Measurements from ENCODE around the gene GPHN.
A peak's percentile ranks its signal among the peaks of the same experiment; 100 is the strongest.
"Not testable (repeated sequence)": the region's sequence is repeated elsewhere in the genome, so short reads cannot be mapped to it uniquely, and the experiment has no call there.

GPHN gene

DNA sequence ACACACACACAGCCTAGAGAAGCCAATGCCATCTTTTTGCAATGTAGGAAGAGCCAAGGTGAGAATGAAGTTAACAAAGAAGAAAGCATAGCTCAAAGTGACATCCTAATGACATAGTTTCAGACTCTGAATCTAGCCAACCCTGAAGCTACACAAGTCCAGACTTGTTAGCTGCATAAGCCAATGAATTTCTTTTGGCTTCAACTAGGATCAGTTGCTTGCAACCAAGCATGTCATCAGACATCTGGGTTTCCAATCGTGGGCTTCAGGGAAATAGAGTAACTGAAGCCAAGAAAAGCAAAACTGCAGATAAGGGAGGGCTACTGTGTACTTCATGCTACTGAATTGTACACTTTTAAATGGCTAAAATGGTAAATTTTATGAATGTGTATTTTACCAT is 4.4 kb upstream of the GPHN start:
- DNase-seq, result no peak

DNA sequence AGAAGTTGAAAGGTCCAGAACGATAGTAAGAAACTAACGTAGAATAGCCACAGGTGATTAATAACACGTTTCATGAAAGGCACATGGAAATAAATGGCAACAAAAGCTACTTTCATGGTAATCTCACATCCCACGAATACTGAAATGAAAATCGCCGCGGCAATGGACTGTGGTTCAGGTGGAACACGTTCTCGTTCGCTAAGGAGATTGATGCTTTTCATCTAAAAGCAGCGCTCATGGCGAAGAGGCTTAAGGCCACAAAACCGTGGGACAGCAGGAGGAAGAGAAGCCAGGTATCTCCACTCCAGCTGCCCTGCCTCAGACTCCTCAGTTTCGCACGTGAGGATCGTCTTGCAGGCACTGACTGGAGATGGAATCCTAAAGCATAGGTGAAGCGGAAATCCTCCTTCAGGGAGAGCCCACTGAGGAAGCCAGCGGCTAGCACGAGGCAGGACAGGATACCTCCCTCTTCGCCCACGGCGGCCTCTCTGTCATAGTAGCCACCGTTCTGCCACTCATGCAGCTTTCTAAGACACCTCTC is 696 bp upstream of the GPHN start:
- DNase-seq, result no peak

DNA sequence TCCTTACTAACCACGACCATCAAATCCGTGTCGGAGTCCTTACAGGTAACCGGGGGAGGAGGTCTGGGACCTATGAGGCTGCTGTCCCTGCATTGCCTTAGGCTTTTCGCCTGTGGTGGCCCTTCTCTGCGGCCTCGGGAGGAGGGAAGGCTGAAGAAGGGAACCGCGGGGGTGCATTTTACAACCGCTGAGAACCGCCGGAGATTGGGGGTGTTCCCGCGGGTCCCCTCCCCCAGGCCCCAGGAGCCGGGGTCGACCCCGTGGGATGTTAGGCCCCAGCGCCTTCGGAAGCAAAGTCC is 549 bp downstream of the GPHN start:
- no peak for DNase-seq

DNA sequence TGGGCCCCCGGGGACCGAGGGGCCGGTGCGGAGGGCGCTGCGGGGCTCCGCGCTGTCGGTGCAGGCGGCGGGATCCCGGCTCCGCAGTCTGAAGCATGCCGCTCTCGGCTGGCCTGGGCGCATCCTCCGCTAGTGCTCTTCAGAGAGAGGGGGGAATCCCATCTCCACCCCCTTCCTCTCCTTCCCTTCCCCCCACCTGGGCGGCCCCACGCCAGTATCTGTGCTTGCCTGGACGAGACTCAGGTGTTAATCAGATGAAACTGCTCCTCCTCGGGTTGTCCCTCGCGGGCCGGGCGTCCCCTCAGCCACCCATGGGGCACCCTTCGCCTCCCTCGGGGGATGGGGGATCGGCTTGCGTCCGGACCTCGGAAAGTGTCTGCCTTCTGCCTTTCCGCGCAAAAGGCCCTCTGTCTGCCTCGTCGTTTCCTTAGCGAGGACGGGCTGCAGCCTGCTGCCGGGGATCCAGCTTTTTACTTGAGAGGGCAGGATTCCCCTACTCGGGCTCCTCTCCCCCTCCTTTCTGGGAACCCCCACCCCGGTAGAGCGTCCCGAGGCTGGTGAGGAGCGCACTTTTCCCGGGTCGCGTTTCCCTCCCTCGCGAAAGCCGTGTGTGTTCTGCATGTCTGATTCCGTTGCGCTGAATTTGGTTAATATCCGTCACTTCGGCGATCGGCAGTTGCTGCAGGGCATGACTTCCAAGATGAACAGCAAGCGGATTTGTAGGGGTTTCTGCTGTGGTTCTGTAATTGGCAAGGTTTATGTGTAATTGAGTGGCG is 1.1 kb downstream of the GPHN start:
- peak; percentile 77 for DNase-seq

DNA sequence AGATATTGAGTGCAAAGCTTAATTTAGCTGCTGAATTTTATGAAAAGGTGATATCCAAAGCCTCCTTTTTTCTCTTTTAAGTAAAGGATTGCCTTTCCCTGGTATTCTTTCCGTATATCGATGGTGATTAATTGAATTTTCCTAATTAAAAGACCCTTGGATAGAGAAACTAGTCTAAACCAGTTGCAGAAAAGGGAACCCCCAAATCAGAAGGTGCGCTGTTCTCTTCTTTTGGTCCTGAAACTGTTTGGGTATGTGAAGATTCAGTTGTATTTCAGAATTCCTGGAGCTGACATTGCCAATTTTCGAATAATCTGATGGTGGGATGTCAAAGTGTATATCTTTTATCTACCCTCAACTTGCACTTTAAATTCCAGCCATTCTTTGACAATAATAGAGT is 1.9 kb downstream of the GPHN start:
- peak; percentile 41 for DNase-seq

DNA sequence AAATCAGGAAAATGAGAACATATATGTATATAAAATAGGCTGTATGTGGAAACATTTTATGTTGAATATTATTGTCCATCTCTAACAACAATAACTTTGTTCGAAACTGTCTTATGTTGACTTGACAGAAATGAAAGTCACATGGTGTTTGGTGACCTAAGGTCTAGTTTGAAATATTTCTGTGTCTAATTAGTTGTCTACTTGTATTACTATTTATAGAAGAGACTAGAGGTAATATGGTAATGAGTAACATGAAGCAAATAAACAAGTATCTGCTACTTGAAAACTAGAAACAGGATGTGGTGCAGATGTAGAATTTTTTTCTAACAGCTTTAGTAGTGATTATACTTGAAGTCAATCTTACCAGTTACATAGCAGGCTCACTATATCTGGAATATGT is 3.9 kb downstream of the GPHN start:
- DNase-seq, result no peak

DNA sequence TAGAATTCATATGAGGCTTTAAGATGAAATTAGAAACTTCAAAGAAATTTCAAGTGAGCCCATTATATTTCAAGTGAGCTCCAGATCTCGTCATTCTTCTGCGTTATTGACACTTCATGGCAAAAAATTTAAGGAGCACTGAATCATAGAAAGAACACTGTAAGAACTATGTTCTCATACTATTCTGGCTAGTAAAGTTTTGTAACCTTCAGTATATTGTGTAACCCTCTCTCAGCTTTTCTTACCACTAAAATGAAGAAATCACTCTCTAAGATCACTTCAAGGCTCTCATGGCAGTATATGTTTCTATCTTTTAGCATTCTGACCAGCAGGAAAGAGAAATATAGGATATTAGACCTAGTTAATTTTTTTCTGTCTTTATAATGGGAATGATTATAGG is 6.3 kb downstream of the GPHN start:
- DNase-seq, result no peak

DNA sequence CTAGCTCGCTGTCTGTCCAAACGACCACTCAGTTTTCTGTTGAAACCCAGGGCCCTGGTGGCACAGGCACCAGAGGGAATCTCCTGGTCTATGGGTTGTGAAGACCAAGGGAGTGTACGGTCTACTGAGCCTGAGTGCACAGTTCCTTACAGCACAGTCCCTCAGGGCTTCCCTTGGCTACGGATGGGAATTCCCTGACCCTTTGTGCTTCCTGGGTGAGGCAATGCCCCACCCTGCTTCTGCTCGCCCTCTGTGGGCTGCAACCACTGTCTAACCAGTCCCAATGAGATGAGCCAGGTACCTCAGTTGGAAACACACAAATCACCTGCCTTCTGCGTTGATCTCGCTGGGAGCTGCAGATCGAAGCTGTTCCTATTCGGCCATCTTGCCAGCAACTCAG is 22.6 kb downstream of the GPHN start:
- no peak for DNase-seq

DNA sequence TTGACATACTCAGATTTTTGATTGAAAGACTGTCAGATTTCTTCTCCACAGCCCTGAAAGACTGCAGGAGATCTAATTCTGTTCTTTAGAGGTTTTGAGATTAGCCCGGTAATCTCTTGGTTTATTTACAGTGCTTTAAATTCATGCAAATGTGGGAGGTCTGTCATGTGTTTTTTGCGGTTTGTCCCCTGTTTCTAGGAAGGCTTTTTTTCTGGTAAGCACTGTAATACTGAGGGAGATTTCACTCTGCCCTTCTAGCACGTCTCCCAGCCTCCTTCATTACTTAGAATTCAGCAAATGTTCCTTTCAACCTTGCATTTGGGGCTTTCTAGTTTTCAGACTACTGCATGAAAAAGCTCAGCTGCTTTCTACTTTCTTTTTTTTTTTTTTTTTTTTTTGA is 31.1 kb downstream of the GPHN start:
- no peak for DNase-seq

DNA sequence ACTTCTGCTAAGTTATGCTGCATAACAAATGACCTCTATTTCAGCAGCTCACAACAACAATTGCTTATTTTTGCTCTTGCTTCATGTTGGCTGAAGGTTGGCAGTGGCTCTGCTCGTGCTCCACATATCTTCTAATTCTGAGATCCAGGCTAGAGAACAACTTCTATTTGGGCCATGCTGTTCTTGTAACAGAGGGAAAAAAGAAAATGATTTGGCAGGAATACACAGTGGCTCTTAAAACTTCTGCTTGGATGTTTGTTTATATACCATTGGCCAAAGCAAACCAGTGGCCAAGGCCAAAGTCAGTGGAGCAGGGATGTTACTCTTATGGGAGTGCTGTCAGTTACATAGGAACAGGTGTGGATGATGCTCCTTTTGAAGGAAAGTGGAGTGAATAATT is 32.1 kb downstream of the GPHN start:
- no peak for DNase-seq

DNA sequence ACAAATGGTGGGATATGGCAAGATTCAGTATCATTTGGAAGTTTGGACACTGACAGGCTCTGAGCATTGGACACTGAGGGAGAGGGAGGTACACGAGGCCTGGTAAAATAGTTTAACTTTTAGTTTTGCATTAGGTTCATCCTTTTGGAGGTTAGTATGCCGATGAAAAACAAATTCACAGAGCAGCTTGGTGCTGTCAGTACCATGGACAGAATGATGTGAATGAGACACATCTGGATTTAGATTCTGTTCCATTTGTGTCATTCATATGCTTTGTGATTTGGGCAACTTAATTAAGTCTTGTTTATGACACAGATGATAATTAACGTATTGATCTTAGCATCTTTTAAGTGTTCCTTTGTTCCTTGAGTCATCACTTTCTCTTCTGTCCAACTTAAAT is 33.7 kb downstream of the GPHN start:
- no peak for DNase-seq

DNA sequence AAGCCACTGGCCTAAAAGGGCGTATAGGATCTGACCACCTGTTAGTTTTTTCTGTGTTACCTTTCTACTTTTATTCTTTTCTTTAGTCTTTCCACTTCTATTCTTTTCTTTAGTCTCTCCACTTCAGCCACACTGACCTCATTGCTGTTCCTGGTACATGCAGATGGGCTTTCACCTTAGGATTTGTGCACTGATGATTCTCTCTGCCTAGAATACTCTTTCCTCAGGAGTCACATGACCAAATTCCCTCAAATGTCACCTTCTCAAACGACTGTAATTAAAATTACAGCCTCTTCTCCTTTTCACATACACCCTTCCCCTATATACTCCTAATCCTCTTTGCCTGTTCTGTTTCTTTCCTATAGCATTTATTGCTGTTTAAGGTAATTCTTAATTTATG is 36.0 kb downstream of the GPHN start:
- no peak for DNase-seq

DNA sequence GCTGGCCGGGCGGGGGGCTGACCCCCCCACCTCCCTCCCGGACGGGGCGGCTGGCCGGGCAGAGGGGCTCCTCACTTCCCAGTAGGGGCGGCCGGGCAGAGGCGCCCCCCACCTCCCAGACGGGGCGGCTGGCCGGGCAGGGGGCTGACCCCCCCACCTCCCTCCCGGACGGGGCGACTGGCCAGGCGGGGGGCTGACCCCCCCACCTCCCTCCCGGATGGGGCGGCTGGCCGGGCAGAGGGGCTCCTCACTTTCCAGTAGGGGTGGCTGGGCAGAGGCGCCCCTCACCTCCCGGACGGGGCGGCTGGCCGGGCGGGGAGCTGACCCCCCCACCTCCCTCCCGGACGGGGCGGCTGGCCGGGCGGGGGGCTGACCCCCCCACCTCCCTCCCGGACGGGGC is 37.2 kb downstream of the GPHN start:
- not testable (repeated sequence) for DNase-seq

DNA sequence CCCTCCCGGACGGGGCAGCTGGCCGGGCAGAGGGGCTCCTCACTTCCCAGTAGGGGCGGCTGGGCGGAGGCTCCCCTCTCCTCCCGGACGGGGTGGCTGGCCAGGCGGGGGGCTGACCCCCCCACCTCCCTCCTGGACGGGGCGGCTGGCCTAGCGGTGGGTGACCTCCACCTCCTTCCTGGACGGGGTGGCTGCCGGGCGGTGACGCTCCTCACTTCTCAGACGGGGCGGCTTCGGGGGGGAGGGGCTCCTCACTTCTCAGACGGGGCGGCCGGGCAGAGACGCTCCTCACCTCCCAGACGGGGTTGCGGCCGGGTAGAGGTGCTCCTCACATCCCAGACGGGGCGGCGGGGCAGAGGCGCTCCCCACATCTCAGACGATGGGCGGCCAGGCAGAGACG is 37.8 kb downstream of the GPHN start:
- DNase-seq, result not testable (repeated sequence)

DNA sequence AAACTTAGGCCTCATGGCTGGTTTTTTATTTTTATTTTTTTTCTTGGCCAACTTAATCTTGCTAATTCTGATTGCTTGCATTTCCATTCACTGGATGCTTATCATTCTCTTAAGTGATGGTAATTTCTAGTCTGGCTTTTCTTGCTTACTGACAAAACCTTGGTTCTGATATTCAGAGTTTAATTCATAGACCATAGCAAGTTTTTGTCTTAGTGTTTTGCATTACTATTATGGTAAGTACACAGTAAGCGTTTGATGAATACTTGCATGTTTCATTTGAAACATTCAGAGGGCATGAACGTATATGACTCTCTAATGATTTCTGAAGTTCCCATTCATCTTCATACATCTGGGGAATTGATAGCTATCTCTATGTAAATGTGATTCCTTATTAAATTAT is 55.8 kb downstream of the GPHN start:
- no peak for DNase-seq

DNA sequence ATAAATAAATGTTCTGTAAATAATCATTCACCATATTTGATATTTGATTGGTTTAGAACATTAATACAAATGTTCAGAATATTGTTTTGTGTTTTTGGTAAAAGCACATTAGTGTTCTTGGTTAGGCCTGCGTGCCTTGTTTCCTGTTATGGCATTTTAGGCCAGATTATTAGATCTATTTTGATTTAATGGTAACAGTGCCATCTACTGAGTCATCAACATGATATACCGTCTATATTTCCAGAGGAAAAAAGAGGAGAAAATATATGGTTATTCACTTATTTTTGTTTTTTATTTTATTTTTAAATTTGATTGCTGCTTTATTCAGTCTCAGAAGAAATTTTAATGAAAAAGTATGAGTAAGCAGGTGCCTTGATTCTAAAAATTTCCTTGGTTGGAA is 60.3 kb downstream of the GPHN start:
- no peak for DNase-seq

DNA sequence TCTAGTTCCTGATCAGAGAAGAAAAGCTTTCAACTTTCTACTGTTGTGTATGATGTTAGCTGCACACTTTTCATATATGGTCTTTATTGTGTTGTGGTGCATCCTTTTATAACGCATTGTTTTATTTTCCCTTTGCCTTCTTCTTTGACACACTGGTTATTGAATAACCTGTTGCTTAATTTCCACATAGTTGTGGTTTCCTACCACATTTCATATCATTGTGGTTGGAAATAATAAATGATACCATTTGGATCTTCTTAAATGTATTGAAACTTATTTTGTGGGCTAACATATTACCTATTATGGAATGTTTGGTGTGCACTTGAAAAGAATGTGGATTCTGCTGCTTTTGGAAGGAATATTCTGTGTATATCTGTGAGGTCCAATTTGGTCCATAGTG is 64.9 kb downstream of the GPHN start:
- no peak for DNase-seq

DNA sequence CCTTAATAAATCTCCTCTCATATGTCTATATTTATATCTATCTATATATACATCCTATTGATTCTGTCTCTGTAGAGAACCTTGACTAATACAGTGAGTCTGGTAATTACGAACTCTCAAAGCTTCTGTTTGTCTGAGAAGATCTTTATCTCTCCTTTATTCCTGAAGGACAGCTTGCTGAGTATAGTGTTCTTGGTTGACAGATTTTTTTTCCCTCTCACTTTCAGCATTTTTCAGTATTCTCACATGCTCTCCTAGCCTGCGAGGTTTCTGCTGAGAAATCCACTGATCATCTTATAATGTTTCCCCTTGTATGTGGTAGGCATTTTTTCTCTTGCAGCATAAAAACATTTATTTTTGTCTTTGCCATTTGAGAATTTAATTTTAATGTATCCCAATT is 67.1 kb downstream of the GPHN start:
- peak; percentile 10 for DNase-seq

DNA sequence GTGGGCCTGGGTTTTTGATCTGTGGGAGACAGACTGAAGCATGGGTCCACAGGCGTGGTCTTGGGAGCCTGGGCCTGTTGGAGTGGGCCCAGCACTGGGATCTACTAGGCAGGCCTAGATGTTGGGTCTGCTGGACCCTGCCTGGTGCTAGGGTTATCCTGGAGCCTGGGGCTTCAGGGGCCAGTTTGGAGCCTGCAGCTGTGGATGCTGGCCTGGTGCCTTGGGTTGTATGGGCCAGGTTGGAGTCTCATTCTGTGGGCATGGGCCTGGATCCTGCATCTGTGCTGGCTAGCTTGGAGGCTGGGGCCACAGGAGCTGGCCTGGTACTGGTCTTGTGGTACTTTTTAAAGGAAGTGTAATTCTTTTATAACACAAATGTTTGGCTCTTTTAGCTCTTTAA is 68.0 kb downstream of the GPHN start:
- DNase-seq, result no peak

DNA sequence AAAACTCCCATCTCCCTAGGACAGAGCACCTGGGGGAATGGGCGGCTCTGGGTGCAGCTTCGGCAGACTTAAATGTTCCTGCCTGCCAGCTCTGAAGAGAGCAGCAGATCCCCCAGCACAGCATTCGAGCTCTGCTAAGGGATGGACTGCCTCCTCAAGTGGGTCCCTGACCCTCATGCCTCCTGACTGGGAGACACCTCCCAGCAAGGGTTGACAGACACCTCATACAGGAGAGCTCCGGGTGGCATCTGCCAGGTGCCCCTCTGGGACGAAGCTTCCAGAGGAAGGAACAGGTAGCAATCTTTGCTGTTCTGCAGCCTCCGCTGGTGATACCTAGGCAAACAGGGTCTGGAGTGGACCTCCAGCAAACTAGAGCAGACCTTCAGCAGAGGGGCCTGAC is 79.8 kb downstream of the GPHN start:
- not testable (repeated sequence) for DNase-seq

DNA sequence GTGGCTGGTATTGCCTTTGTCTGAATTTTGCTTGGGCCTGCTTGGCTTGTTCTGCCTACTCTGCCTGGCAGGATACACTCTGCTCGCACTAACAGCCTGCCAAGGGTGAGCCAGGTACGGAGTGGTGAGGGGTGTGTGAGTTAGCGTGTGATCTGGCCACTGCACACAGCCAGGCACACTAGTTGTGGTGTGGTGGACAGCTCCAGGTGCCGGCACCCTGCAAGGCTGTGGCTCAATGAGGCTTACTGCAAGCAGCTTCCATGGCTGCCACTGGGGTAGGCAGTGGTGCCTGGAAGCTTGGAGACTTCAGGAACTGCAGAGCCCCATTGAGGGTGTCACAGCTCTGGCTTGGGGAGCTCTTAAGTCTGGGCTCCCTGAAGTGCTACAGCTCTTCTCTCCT is 87.4 kb downstream of the GPHN start:
- no peak for DNase-seq

DNA sequence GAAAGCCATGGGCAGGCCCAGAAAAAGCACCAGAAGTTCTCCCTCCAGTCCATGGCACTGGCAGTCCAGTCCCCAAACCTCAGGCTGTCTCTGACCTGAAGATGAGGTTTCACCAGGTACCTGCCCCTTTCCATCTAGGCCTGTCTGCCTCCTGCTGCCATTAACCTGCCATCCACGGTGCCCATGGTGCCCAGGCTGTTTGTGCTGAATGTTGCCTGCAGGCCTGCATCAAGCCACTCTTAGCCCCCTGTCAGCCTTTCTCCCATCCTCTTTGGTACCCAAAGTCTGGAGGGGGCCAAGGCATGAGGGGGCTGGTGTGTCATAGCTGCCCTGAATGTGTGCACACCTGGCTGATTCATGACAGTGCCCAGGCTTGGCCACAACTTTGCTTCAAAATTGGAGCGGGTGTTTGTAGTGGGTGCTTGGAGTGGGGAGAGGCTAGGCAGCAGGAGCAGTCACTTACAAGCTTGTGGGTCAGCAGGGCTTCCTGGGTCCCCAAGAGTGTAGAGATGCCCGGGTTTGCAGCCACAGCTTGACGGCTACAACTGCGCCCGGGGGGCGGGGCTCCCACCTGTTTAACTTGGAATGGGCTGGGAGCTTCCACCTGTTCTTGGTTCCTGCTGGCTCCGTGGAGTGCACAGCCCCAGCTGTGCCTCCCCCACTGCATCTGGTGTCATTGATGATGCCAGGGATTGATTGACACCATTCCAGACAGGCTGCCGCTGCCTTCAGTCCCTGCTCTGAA is 88.5 kb downstream of the GPHN start:
- DNase-seq, result no peak

DNA sequence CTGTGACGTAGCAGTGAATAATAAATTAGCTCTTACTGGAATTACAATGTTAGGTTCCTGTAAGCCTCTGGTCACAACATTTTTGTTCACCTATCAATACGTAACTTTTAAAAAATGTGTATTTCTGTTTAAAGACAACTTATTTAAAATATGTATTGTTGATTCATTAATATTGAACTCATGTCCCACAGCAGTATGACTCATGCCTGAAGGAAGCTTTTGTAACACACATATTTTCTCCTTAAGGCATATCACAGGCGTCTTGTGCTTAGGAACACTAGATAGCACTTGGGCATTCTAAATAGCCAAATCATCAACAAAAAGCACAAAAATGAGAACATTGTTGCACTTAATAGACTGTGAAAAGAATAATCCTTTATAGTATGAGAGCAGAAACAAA is 92.5 kb downstream of the GPHN start:
- DNase-seq, result no peak

DNA sequence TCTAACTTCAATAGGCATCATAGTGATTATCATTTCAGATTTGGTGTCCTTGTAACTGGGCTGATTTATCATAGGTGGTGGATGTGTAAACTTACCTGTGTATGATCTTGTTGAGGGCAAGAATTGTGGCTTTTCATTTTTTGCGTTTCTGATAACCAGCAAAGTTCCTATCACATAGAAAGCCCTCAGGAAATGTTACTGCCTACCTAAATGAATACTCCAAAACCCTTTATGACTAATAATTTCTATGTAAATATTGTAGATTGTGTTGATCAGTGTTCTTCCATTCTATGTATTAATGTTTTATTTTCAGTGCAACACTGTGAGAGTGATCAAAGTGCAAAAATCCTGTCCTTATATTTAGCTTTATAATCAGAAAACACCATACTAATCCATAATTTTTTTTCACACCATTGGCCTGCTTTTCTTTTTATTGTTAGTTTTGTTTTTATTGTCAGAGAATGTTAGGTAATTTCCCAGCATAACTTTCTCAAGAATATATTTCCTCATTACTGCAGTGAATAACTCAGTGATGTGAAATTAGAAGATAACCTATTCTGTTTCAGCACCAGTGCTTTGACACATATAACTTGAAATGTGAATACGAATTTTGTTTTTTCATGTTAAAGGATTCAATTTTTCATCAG is 94.1 kb downstream of the GPHN start:
- no peak for DNase-seq
